Duodenal mucosa (tissue), 2 donors: Measurements from ENCODE around the gene HMGN4.
"Not testable (repeated sequence)": the region's sequence is repeated elsewhere in the genome, so short reads cannot be mapped to it uniquely, and the experiment has no call there.

Experiments
- H3K27ac ChIP-seq: one replicate; pipeline ENCODE4 v1.7.0; 2013; ENCODE audit warnings: low read depth, low read length
- H3K27me3 ChIP-seq, 2 donors: one replicate each; pipeline ENCODE4 v1.7.0; 2013; ENCODE audit warnings: low read length in 2 of 2, control low read depth in 1 of 2; ENCODE audit not compliant: insufficient read depth in 2 of 2, control insufficient read depth in 1 of 2
- H3K36me3 ChIP-seq, 2 donors: one replicate each; pipeline ENCODE4 v1.7.0; 2013; ENCODE audit warnings: low read length in 2 of 2, control low read depth in 1 of 2; ENCODE audit not compliant: insufficient read depth in 2 of 2, control insufficient read depth in 1 of 2
- H3K4me1 ChIP-seq, 2 donors: one replicate each; pipeline ENCODE4 v1.7.0; 2013; ENCODE audit warnings: low read length in 2 of 2, control low read depth in 1 of 2; ENCODE audit not compliant: insufficient read depth in 2 of 2, control insufficient read depth in 1 of 2
- H3K4me3 ChIP-seq, 2 donors: one replicate each; pipeline ENCODE4 v1.7.0; 2013; ENCODE audit warnings: low read length in 2 of 2, low read depth in 1 of 2
- H3K9ac ChIP-seq, 2 donors: one replicate each; pipeline ENCODE4 v1.7.0; 2013; ENCODE audit warnings: low read length in 2 of 2, low read depth in 1 of 2
- H3K9me3 ChIP-seq, 2 donors: one replicate each; pipeline ENCODE4 v1.7.0; 2013; ENCODE audit warnings: low read length in 2 of 2, control low read depth in 1 of 2; ENCODE audit not compliant: control insufficient read depth in 1 of 2

The HMGN4 gene

DNA sequence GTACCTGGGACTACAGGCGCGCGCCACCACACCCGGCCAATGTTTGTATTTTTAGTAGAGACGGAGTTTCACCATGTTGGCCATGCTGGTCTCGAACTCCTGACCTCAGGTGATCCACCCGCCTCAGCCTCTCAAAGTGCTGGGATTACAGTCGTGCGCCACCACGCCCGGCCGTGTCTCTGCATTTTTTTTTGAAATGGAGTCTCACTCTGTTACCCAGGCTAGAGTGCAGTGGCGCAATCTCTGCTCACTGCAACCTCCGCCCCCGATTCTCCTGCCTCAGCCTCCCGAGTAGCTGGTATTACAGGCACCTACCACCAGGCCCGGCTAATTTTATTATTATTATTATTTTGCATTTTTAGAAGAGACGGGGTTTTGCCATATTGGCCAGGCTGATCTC, 9.2 kb downstream of the HMGN4 start:
- H3K27ac ChIP-seq, H3K9ac ChIP-seq, H3K9me3 ChIP-seq, H3K4me1 ChIP-seq, H3K4me3 ChIP-seq, H3K27me3 ChIP-seq: not testable (repeated sequence)
- H3K36me3 ChIP-seq = peaks cover 9 to 19% of the 10 kb centered on the region in 2 donors

DNA sequence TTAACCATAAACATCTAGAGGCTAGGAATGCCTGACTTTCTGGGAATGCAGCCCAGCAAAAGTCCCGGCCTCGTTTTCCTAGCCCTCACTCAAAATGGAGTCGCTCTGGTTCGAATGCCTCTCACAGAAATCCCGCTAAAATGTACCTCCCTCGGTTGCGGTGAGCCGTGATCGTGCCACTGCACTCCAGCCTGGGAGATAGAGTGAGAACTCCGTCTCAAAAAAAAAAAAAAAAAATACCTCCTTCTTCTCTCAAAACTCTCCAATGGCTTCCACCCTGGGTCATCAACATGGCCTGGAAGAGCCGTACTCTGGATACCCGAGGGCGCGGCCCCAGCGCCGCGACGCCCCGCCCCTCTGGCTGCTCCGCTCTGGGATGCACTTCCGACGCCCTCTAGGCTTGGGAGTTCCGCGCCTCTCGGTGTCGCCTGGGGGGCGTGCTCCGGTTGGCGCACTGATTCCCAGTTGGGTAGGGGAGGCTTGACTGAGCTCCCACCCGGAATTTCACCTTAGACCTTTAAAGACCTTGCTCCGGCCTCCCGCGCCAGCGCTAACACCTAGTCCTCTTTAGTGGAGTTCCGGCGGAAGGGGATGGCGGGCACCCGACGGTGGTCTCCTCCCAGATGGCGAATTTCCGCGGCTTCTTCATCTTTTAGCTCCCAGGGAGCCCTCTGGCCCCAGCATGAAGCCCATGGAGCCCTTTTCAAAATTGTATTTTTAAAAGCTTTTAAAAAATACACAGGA, 12.3 kb downstream of the HMGN4 start:
- Histone ChIP-seq H3K36me3 (peaks cover 5 to 10% of the 10 kb centered on the region in 2 donors), H3K27ac (no peak overlapping the region), H3K9me3 (no peaks in the 10 kb centered on the region), H3K4me1 (peaks cover 7 to 11% of the 10 kb centered on the region in 2 donors), H3K27me3 (no peaks in the 10 kb centered on the region), H3K4me3 (peak overlapping the region; percentile 69 to 83), H3K9ac (no peak overlapping the region)

GRCh38 chr6:26552205-26552604, 14.0 kb downstream of the HMGN4 start:
- H3K9me3 ChIP-seq = no peaks in the 10 kb centered on the region
- no peak overlapping the region for H3K27ac ChIP-seq

DNA sequence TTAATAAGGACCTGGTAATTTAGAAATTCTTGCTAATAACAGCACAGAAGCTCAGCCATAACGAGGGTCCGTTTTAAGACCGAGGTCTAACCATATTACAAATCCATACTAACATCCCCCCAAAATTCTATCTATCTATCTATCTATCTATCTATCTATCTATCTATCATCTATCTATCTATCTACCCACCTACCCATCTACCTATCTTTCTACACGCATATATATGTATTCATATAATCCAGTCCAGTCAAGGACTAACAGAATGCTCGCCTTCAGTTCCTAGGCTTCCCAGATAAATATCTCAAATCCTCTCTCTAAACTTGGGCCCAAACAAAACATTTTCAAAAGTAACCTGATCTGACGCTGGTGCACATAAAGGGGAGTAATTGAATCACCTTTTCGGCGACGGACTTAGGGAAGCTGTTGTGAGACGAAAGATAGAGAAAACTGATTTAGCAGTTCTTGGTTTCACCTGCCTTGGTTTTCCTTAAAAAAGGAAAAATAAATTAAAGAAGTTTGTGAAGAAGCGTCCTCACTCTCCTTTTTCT, 14.5 kb downstream of the HMGN4 start:
- H3K27ac ChIP-seq = no peak overlapping the region
- peaks cover 7 to 11% of the 10 kb centered on the region in 2 donors for H3K4me1 ChIP-seq
- peak overlapping the region in 1 of 2 donors; percentile 50 for H3K9ac ChIP-seq
- no peaks in the 10 kb centered on the region for H3K27me3 ChIP-seq
- H3K4me3 ChIP-seq = peak overlapping the region; percentile 70 to 89
- H3K9me3 ChIP-seq = no peaks in the 10 kb centered on the region
- H3K36me3 ChIP-seq = no peaks in the 10 kb centered on the region

More at GRCh38 chr6:26552205-26552604, 14.0 kb downstream of the HMGN4 start:
- no peaks in the 10 kb centered on the region for H3K27me3 ChIP-seq
- no peak overlapping the region for H3K9ac ChIP-seq
- H3K36me3 ChIP-seq = no peaks in the 10 kb centered on the region
- no peak overlapping the region for H3K4me3 ChIP-seq
- H3K4me1 ChIP-seq = peaks cover 7 to 11% of the 10 kb centered on the region in 2 donors

GRCh38 chr6:26553264-26553634, 15.1 kb downstream of the HMGN4 start:
- H3K27me3 ChIP-seq = no peaks in the 10 kb centered on the region
- peak overlapping the region; percentile 50 to 76 for H3K9ac ChIP-seq
- peaks cover 7 to 11% of the 10 kb centered on the region in 2 donors for H3K4me1 ChIP-seq
- no peaks in the 10 kb centered on the region for H3K9me3 ChIP-seq
- no peaks in the 10 kb centered on the region for H3K36me3 ChIP-seq
- H3K4me3 ChIP-seq = peak overlapping the region; percentile 70 to 89
- H3K27ac ChIP-seq = no peak overlapping the region

GRCh38 chr6:26553635-26554446, 15.7 kb downstream of the HMGN4 start:
- Histone ChIP-seq H3K27me3 (no peaks in the 10 kb centered on the region), H3K27ac (peak overlapping the region; percentile 36), H3K4me3 (peak overlapping the region; percentile 70 to 89), H3K36me3 (no peaks in the 10 kb centered on the region), H3K9me3 (no peaks in the 10 kb centered on the region), H3K9ac (peak overlapping the region; percentile 50 to 76), H3K4me1 (peaks cover 7 to 11% of the 10 kb centered on the region in 2 donors)

- H3K27ac ChIP-seq = no peak overlapping the region
Observed at GRCh38 chr6:26554447-26554696, 16.2 kb downstream of the HMGN4 start.

DNA sequence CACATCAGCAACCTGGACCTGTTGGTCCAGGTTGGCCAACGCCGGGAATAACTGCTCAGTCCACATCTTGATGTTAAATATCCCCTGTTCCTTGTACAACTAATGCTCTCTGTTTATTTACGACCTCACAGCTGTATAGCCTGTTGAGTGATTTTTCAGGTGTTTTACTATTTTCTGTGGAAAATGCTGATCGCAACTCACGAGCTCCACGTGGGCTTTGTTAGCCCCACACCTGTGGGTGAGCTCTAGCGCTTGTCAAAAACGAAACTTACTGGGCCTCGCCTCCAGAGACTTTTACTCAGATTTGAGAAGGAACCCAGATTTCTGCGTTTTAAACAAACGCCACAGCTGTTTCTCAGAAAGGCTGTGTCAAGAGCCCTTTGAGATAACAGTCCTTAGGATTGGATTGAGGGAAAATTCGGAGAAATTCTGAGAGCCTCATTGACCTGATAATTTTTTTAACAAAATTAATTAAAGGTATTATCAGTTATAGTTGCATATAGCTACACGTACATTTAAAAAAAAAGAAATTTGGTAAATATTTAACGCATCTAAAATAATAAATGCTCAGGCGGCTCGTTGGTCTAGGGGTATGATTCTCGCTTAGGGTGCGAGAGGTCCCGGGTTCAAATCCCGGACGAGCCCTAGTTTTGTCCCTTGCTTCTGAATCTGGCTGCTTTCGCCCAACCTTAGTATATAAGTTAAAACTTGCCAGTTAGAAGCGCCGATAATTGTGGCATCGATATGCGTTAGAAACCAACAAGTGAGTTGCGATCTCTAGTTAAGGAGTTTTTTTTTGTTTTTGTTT, 16.7 kb downstream of the HMGN4 start:
- no peaks in the 10 kb centered on the region for H3K9me3 ChIP-seq
- H3K9ac ChIP-seq = peak overlapping the region in 1 of 2 donors; percentile 27
- H3K27me3 ChIP-seq = no peaks in the 10 kb centered on the region
- peaks cover 7 to 11% of the 10 kb centered on the region in 2 donors for H3K4me1 ChIP-seq
- H3K4me3 ChIP-seq = peak overlapping the region; percentile 70 to 89
- H3K36me3 ChIP-seq = no peaks in the 10 kb centered on the region
- H3K27ac ChIP-seq = no peak overlapping the region

More at GRCh38 chr6:26554447-26554696, 16.2 kb downstream of the HMGN4 start:
- Histone ChIP-seq H3K4me1 (peaks cover 7 to 11% of the 10 kb centered on the region in 2 donors), H3K4me3 (peak overlapping the region; percentile 70 to 89), H3K9me3 (no peaks in the 10 kb centered on the region), H3K27me3 (no peaks in the 10 kb centered on the region), H3K36me3 (no peaks in the 10 kb centered on the region), H3K9ac (peak overlapping the region in 1 of 2 donors; percentile 27)

DNA sequence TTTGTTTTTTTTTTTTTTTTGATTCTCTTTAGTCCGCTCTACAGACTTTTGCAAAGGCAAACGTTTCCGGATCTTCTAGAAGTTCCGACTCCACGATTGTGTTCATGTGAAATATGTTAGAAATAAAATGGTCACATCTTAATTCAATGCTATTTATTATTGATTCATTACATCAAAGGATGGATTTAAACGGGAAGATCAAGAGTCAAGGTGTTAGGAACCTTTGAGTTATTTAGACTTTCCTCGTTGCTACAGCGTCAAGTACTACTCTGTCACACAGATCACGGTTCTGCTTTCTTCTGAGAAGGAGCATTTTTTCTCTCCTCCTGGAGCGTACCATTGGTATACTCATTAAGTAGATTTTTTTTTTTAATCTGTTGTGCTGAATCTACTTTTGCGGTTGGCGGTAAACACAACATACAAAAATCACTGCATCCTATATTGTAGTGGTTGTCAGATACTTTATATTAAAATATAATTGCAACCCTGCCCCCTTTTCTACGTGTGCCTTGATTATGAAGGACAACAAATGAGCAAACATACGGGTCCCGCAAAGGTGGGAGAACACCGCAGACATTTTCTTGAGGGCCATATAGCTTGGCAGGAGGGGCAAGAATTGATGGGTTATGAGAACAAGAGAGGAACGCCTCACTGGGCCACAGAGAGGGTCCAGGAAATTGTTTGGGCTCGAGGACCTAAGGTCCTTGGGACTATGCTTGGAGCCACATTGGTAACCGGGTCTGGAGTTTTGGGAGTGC, 17.5 kb downstream of the HMGN4 start:
- Histone ChIP-seq H3K27me3 (no peaks in the 10 kb centered on the region), H3K27ac (no peak overlapping the region), H3K4me1 (peaks cover 7 to 8% of the 10 kb centered on the region in 2 donors), H3K4me3 (peak overlapping the region in 1 of 2 donors; percentile 70), H3K9me3 (no peaks in the 10 kb centered on the region), H3K36me3 (no peaks in the 10 kb centered on the region), H3K9ac (no peak overlapping the region)
